ENCODE data around the gene ANXA8. TPM values are rescaled to one million over a fixed set of nuclear protein-coding genes. Genes with fewer than 3 reads are reported as not detected.

Gene ANXA8
- total and polyA plus RNA-seq, 2 experiments from 2014 or later: 87.6 to 213 TPM

DNA sequence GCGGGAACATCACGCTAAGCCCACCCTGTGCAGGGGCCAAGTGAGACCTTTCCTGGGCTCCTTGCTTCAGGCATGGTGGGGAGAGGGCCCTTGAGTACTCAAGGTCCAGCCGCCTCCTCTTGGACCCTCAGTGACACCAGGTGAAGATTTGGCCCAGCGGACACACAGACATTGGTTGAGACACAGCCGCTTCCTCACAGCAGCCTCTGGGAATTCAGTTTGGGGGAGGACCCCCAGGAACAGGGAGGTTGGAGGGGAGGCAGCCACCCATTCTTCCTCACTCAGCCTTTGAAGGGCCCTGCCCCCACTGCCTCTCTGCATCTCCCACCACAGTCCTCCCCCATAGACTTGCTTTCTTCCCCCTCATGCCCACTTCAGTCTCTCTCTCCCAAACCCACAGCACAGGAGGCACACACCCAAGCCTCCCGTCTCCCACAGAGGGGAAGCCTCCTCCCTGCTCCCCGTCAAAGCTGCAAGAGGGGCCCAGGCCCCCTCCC is 31.9 kb downstream of the ANXA8 start:
- Histone ChIP-seq H3K79me2 (no peaks in the 10 kb centered on the region), H3K4me1 (ENCODE audit: insufficient read depth) (peaks cover 21% of the 10 kb centered on the region), H3K9me3 (ENCODE audit: low read depth) (no peaks in the 10 kb centered on the region), H3K36me3 (replicated peaks; ENCODE audit: insufficient read depth, low read depth) (no peaks in the 10 kb centered on the region), H3K4me2 (no peak overlapping the region), H3K4me3 (no peak overlapping the region), H3K9me2 (replicated peaks; ENCODE audit: insufficient read depth) (no peaks in the 10 kb centered on the region), H3K27ac (no peak overlapping the region), H2AFZ (no peak overlapping the region), H4K20me1 (ENCODE audit: insufficient read depth, poor library complexity, severe bottlenecking) (no peaks in the 10 kb centered on the region), H3K27me3 (no peaks in the 10 kb centered on the region)
- 95% methylated on average over 6 of the region's 7 CpGs for WGBS (ENCODE audit: low lambda C conversion rate, missing lambda C conversion rate)
- DNase-seq (ENCODE audit: low spot score): no peak
- TF ChIP-seq EZH2phosphoT487 (IDR thresholded peaks at IDR 0.05; ENCODE audit: low read depth, severe bottlenecking, unreplicated experiment): no peak
- TF ChIP-seq EZH2 (IDR thresholded peaks at IDR 0.05; ENCODE audit: borderline replicate concordance): no peak
- TF ChIP-seq, protein P1, sequence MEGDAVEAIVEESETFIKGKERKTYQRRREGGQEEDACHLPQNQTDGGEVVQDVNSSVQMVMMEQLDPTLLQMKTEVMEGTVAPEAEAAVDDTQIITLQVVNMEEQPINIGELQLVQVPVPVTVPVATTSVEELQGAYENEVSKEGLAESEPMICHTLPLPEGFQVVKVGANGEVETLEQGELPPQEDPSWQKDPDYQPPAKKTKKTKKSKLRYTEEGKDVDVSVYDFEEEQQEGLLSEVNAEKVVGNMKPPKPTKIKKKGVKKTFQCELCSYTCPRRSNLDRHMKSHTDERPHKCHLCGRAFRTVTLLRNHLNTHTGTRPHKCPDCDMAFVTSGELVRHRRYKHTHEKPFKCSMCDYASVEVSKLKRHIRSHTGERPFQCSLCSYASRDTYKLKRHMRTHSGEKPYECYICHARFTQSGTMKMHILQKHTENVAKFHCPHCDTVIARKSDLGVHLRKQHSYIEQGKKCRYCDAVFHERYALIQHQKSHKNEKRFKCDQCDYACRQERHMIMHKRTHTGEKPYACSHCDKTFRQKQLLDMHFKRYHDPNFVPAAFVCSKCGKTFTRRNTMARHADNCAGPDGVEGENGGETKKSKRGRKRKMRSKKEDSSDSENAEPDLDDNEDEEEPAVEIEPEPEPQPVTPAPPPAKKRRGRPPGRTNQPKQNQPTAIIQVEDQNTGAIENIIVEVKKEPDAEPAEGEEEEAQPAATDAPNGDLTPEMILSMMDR (IDR thresholded peaks at IDR 0.05; ENCODE audit: poor library complexity): no peak

DNA sequence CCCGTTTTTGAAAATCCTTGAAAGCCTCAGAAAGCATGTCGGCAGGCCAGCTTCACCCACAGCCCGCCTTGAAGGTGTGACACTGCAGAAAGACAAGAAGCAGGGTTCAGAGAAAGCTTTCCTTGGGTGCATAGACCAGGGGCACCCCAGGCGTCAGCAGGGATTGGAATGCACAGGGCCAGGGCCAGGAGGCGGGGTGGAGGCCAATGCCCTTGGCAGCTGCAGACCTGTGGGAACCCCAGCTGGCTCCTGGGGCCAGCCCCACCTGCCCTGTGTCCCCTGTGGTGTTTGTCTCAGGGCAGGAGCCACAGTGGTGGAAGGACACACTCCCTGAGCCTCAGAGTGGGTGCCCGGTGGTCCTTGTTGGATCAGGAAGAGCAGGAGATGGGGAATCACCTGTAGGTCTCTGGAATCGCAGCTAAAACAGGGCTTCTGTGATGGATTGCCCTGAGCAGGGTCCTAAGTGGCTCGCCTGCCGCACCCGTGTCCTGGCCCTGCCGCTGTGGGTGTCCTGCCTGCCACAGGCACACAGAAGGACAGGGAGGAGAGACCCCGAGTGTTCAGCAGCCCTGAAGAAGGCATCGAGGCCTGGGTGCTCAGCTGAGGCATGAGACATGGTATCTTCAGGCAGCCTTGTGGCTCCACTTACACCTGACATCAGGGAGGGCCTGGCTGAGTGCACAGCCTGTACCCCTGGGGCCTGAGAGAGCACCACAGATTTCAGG is 32.5 kb downstream of the ANXA8 start:
- DNase-seq (ENCODE audit: low spot score): no peak
- no peak overlapping the region for H2AFZ ChIP-seq
- no peaks in the 10 kb centered on the region for H3K9me2 ChIP-seq (replicated peaks; ENCODE audit: insufficient read depth)
- H3K4me2 ChIP-seq: no peak overlapping the region
- H4K20me1 ChIP-seq (ENCODE audit: insufficient read depth, poor library complexity, severe bottlenecking): no peaks in the 10 kb centered on the region
- no peaks in the 10 kb centered on the region for H3K79me2 ChIP-seq
- H3K4me1 ChIP-seq (ENCODE audit: insufficient read depth): peaks cover 15% of the 10 kb centered on the region
- H3K9me3 ChIP-seq (ENCODE audit: low read depth): no peaks in the 10 kb centered on the region
- no peak overlapping the region for H3K27ac ChIP-seq
- H3K4me3 ChIP-seq: no peak overlapping the region
- H3K36me3 ChIP-seq (replicated peaks; ENCODE audit: insufficient read depth, low read depth): no peaks in the 10 kb centered on the region
- TF ChIP-seq, protein P1 (IDR thresholded peaks at IDR 0.05; ENCODE audit: poor library complexity): no peak
- TF ChIP-seq EZH2 (IDR thresholded peaks at IDR 0.05; ENCODE audit: borderline replicate concordance) (no peak), EZH2phosphoT487 (IDR thresholded peaks at IDR 0.05; ENCODE audit: low read depth, severe bottlenecking, unreplicated experiment) (no peak)
- WGBS (ENCODE audit: low lambda C conversion rate, missing lambda C conversion rate): 92% methylated on average over 13 of the region's 13 CpGs
- no peaks in the 10 kb centered on the region for H3K27me3 ChIP-seq

DNA sequence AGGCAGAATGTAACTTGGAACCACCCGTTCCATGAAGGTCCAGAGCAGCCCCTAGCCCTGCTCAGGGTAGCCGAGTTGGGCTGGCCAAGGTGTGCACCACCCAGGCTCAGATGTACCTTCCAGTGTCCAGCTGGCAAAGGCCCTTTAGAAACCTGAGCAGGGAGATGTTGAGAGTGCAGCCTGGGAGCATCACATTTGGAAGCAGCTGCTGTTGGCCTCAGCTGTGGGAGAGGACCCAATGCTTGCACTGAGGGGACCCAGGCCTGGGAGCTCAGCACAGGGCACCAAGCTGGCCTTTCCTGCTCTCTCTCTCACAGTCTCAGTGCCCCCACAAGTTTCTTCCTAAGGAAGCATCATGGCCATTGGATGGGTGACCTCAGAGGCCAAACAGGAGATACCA is 33.5 kb downstream of the ANXA8 start:
- Histone ChIP-seq H3K9me3 (ENCODE audit: low read depth) (peaks cover 4% of the 10 kb centered on the region), H2AFZ (no peak overlapping the region), H3K27ac (no peak overlapping the region), H3K4me2 (no peak overlapping the region), H3K4me3 (no peak overlapping the region), H3K9me2 (replicated peaks; ENCODE audit: insufficient read depth) (no peaks in the 10 kb centered on the region), H3K79me2 (no peaks in the 10 kb centered on the region), H3K36me3 (replicated peaks; ENCODE audit: insufficient read depth, low read depth) (no peaks in the 10 kb centered on the region), H3K27me3 (no peaks in the 10 kb centered on the region), H4K20me1 (ENCODE audit: insufficient read depth, poor library complexity, severe bottlenecking) (no peaks in the 10 kb centered on the region), H3K4me1 (ENCODE audit: insufficient read depth) (peaks cover 7% of the 10 kb centered on the region)
- DNase-seq (ENCODE audit: low spot score): no peak
- TF ChIP-seq, protein P1 (IDR thresholded peaks at IDR 0.05; ENCODE audit: poor library complexity): no peak
- TF ChIP-seq EZH2 (IDR thresholded peaks at IDR 0.05; ENCODE audit: borderline replicate concordance): no peak
- TF ChIP-seq EZH2phosphoT487 (IDR thresholded peaks at IDR 0.05; ENCODE audit: low read depth, severe bottlenecking, unreplicated experiment): no peak
- 89% methylated on average over 2 of the region's 2 CpGs for WGBS (ENCODE audit: low lambda C conversion rate, missing lambda C conversion rate)
